GM12878 (cell line): ENCODE measurements around the gene RAI14.

ENCODE experiments used
- CTCF ChIP-seq, 3 experiments: IDR thresholded peaks in 2 of 3; conservative IDR thresholded peaks in 1 of 3; 2 replicates each; pipeline ENCODE4 v1.5.1; 2011; ENCODE audit warnings: low read depth in 3 of 3, low read length in 3 of 3, mild to moderate bottlenecking in 3 of 3, control low read depth in 2 of 3, moderate library complexity in 2 of 3, inconsistent platforms in 1 of 3, mixed read lengths in 1 of 3; ENCODE audit not compliant: control insufficient read depth in 2 of 3, insufficient read depth in 1 of 3; ENCODE audit errors: extremely low read depth in 1 of 3
- IKZF2 ChIP-seq, 2 experiments: fragments of 450-650 bp; IDR thresholded peaks; 2 replicates each; pipeline ENCODE4 v1.6.1; 2017; ENCODE audit warnings: mild to moderate bottlenecking in 2 of 2, moderate library complexity in 2 of 2
- JUNB ChIP-seq: IDR thresholded peaks from 2 replicates; pipeline ENCODE4 v1.6.1; 2016; ENCODE audit warnings: antibody characterized with exemption, mild to moderate bottlenecking
- POLR2AphosphoS5 ChIP-seq: IDR thresholded peaks from 2 replicates; pipeline ENCODE4 v1.6.1; 2011; ENCODE audit warnings: mild to moderate bottlenecking, low read length, inconsistent platforms
- ZBTB33 ChIP-seq: fragments of 450-650 bp; IDR thresholded peaks from 2 replicates; pipeline ENCODE4 v1.6.1; 2017; ENCODE audit warnings: mild to moderate bottlenecking

GRCh38 chr5:34738381-34738780 is 82.3 kb downstream of the RAI14 start:
- TF ChIP-seq IKZF2 (IDR thresholded peaks at IDR 0.05) (no peak), POLR2AphosphoS5 (no peak), ZBTB33 (no peak), CTCF (IDR thresholded peaks at IDR 0.05 in 2 of 3, conservative IDR thresholded peaks at IDR 0.05 in 1 of 3; ENCODE audit: control insufficient read depth in 2 of 3, extremely low read depth in 1 of 3, insufficient read depth in 1 of 3, low read depth in 3 of 3, low read length in 3 of 3) (no peak), JUNB (no peak)
